NCI-H146 treated with DMSO at 0.1 percent for 48 hours (cell line): ENCODE data around the gene SRGN.

Experiments
- DNase-seq: peaks from one replicate; lab custom pipeline; 2025; ENCODE audit not compliant: unreplicated experiment; lab: John Stamatoyannopoulos, UW

Gene SRGN

GRCh38 chr10:69061305-69062161 is 26.4 kb upstream of the SRGN start:
- DNase-seq, result peak; percentile 22

DNA sequence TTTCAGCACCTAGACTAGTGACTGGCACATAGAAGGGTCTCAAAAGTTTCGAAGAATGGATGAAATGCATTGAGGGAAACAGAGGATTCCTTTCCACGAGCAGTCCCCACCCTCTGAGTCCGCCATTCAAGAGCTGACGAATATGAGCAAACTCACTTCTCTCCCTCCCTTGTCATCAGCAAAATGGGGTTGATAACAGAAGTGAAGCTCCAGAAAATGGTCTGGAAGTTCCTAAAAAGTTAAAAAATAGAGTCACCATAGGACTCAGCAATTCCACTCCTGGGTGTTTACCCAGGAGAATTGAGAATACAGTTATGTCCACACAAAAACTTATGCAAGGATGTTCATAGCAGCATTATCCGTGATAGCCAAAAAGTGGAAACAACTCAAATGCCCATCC is 25.0 kb upstream of the SRGN start:
- no peak for DNase-seq

DNA sequence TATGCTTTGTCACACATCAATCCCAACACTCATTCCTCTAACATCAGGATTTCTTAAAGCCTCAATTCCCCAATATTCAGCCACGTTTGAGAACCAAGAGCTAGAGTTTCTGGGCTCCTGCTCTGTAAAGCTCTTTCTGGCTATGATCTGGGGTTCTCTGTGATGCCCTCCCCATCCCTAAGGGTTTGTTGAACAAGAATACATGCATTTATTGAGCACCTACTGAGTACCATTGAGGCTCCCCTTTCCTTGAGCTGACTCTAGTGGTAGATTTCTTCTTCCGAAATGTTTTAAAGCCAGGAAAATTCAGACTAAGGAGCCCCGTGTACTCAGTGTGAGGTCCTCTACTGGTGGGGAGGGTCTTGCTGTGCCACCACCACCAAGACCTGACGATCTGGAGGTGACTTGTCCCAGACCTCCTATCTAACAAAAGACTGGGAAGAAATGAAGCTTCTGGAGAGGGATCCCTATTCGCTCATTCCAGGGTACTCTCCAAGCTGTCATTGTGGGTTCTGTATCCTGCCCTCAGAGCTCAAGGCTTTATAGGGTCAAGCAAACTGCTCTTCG is 23.1 kb upstream of the SRGN start:
- DNase-seq, result no peak

- DNase-seq, result no peak
Observed at GRCh38 chr10:69065406-69066361, 22.2 kb upstream of the SRGN start.

DNA sequence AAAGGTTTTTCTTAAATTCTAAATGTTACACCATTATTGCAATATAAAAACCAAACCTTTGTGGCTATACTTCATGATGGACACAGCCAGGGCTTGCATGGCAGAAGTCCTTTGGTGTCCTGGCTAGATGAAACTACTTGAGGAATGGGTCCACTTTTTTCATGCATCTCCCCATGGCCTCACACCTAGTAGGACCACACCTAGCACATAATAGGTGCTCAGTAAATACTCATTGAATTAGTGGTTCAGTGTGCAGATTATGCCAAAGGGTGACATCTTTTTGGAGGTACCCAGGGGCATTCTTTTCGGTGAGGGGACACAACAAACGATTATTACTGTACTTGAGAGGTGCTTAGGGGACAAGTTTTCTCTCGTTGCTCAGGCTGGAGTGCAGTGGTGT is 20.7 kb upstream of the SRGN start:
- no peak for DNase-seq

DNA sequence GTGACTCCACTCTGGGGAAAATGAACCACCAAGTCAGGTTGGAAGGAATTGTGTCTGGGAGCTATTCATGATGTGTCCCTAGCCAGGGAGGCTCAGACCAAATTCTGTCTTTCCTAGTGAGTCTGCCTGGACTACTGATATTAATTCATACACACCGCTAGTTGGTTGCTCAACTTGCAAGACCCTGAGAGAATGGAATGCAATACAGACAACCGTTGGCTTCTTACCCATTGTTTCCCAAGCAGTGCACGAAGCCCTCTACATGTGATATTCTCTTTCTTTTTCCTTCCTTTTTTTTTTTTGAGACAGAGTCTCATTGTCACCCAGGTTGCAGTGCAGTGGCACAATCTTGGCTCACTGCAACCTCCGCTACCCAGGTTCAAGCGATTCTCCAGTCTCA is 19.4 kb upstream of the SRGN start:
- no peak for DNase-seq

DNA sequence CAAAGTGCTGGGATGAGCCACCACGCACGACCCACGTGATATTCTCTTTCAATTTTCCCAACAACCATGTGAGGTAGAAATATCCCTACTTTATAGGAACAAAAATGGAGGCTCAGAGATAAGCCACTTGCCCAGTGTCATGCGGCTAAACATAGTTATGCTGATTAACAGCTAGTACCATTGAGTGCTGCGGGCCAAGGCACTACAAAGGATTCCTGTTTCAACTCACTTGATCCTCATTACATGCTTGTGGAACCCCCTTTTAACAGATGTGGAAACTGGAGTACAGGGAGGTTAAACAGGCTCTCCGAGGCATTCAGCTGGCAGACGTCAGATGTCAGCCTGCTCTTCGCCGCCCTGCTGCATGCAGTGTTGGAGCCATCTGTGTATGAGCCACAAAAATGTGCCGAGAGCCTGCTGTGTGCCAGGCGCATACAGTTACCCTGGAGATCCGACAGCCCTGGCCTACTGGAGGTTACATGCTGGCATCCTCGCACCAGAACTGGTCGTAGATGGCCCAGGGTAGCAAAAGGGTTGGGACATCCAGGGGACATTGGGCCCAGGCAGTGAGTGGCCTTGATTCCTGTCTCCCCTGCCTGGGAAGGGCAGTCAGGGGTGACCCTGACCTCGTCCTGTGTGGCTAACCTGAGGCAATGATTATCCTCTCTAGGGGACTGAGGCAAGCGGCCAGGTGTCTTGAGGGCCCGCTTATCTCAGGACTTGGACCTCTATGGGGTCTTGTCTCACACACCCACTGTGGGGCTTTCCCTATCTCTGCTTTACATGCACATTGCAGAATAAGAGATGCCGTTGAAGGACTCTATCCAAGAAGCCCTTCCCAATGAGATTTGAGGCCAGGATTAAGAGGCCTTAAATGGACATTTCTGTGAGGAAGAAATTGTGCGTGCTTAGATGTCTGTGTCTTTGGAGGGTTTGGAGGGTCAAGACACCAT is 18.5 kb upstream of the SRGN start:
- no peak for DNase-seq

DNA sequence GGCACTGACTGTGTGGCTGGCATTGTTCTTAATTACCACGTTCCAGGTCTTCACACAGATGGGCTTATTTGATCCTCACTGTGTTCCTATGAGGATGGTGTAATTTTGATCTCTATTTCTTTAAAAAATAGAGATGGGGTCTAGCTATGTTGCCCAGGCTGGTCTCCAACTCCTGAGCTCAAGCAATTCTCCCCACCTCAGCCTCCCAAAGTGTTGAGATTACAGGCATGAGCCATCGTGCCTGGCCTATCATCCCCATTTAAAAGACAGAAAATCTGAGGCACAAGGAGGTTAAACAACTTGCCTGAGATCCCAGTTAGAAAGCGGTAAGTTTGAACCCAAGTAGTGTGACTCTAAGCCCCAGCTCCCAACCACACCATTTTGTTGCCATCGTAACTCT is 17.0 kb upstream of the SRGN start:
- no peak for DNase-seq

GRCh38 chr10:69071610-69072009 is 16.3 kb upstream of the SRGN start:
- DNase-seq, result no peak

GRCh38 chr10:69073026-69073425 is 14.9 kb upstream of the SRGN start:
- DNase-seq, result no peak

DNA sequence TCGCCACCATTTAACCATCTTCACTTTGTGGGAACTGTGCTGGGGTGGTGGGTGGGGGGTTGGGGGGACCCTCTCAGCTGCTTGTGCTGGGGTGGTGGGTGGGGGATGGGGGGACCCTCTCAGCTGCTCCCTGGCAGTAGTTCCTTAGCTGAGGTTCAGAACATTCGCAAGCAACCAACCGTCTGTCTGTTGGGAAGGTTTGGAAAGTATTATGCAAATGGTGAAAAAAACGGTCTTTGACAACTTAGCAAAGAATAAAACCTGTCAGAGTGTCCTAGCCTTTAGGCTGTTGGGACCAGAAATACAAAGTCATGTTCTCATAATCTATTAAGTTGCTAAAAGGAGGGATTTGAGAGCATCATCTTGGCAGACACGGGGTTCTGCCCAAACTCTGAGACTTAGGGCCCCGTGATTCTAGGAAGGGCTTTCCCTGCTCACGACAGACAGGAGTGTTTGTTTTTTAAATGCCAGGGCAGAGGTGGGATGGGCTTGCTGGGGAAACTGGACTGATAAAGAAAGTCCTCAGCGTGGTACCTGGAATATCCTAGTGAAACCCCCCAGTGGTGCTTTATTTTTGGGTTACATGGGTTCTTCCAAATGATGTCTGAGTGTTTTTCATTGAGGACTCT is 14.1 kb upstream of the SRGN start:
- DNase-seq, result no peak

- DNase-seq, result no peak
Observed at GRCh38 chr10:69074532-69074931, 13.4 kb upstream of the SRGN start.

DNA sequence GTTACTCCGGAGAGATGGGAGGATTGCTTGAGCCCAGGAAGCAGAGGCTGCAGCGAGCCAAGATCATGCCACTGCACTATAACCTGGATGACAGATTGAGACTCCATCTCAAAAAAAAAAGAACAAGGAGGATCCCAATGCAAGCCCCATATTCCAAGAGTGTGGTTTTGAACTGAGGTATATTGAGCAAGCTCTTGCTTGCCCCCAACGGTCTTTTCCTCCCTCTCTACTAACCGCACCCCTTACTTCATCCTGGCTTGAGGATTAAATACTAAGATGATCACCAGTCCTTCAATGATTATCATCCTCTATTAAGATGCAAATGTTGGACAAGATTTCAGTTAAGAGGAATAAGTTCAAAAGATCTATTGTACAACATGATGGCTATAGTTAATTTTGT is 12.5 kb upstream of the SRGN start:
- DNase-seq, result no peak

DNA sequence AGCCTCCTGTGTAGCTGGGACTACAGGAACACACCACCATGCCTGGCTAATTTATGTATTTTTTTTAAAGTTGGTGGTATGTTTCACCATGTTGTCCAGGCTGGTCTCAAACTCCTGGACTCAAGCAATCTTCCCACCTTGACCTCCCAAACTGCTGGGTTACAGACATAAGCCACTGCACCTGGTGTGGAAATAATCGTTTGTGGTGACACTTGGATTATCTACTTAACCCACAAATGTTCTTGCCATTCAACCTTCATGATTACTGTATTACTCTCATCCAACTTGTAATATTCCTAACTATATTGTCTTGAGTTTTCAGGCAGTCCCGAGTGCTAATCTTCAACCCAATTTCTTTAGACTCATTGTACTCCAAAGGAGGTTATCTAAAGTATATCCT is 9.6 kb upstream of the SRGN start:
- no peak for DNase-seq

- DNase-seq, result no peak
Observed at GRCh38 chr10:69080226-69080625, 7.7 kb upstream of the SRGN start.

- DNase-seq, result no peak
Observed at GRCh38 chr10:69086001-69086509, 1.8 kb upstream of the SRGN start.

GRCh38 chr10:69088471-69088769 is 517 bp downstream of the SRGN start:
- DNase-seq, result no peak

GRCh38 chr10:69088801-69089501 is 1.0 kb downstream of the SRGN start:
- DNase-seq, result no peak
